ENCODE data around the gene KIF1B. TPM values are rescaled to one million over a fixed set of nuclear protein-coding genes. Genes with fewer than 3 reads are reported as not detected.

The KIF1B gene
- total and polyA plus RNA-seq, 2 donors (not counting 1 experiment from before 2014, with no cell fraction given), result 3.5 to 16.4 TPM

DNA sequence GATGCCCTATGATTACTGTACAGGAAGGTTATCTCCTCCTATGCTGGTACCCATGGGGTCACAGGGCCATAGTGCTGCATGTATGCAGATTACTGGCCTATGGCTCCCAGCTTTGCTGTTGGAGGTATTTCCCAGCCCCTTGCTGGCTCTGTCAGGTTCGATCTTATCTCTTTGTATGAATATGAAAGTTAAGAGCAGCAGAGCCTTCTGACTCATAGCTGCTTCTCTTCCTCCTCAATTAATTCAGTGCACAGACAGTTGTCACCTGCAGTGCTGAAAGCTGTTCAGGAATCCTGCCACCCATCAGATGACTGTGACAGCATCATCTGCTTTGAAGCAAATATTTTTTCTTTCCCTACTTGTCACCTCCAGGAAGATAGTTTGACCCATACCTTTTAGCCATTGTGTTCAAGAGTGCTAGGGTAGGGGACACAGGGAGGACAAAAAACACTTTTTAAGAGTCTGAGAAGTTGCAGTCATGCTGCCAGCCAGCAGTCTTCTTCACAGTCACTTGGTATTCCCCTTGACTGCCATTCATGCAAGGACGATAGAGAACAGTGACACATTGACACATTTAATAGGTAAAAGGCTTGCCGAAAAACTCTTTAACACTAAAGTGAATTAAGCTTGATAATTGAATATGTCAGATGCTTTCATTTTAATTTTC lies 73.1 kb downstream of the KIF1B start:
- Mint-ChIP-seq H3K27me3 (no peaks in the 10 kb centered on the region), H3K4me1 (no peaks in the 10 kb centered on the region), H3K9me3 (ENCODE audit: insufficient read depth) (no peaks in the 10 kb centered on the region), H3K4me3 (no peak overlapping the region), H3K27ac (no peak overlapping the region)
- Histone ChIP-seq H3K27me3 (replicated peaks in 1 of 4; ENCODE audit: control extremely low read depth in 1 of 4, control insufficient read depth in 3 of 4, insufficient read depth in 4 of 4, low read length in 3 of 4) (no peaks in the 10 kb centered on the region), H3K27ac (ENCODE audit: low read length in 2 of 2) (no peak overlapping the region), H3K9me3 (ENCODE audit: control extremely low read depth in 1 of 3, control insufficient read depth in 2 of 3, insufficient read depth in 1 of 3, low read length in 2 of 3) (no peaks in the 10 kb centered on the region), H4K20me1 (ENCODE audit: control insufficient read depth, insufficient read depth, low read length, poor library complexity, severe bottlenecking) (no peaks in the 10 kb centered on the region), H3K36me3 (replicated peaks in 1 of 2; ENCODE audit: control extremely low read depth in 1 of 2, control insufficient read depth in 1 of 2, extremely low read depth in 1 of 2, insufficient read depth in 2 of 2, low read length in 1 of 2) (peaks cover 2 to 4% of the 10 kb centered on the region in 2 experiments), H3K4me1 (ENCODE audit: control insufficient read depth in 2 of 2, insufficient read depth in 2 of 2, low read length in 2 of 2) (no peaks in the 10 kb centered on the region), H3K4me3 (ENCODE audit: control extremely low read depth in 1 of 5, extremely low read depth in 1 of 5, insufficient read depth in 1 of 5, low read depth in 2 of 5, low read length in 4 of 5) (no peak overlapping the region), H3K9ac (ENCODE audit: low read length) (no peak overlapping the region), H3K4me2 (replicated peaks; ENCODE audit: low read depth, low read length, poor library complexity, severe bottlenecking) (no peak overlapping the region), H3K79me2 (ENCODE audit: control insufficient read depth, insufficient read depth, low read length) (no peaks in the 10 kb centered on the region), H2AFZ (ENCODE audit: insufficient read depth, low read depth, low read length, poor library complexity, severe bottlenecking) (no peak overlapping the region)
- intact Hi-C loops (cut with micrococcal nuclease), result no loop called here
- POLR2A ChIA-PET, result no interaction called here
- no CpG with 5 or more reads among the region's 3 CpGs for WGBS (ENCODE audit: insufficient coverage)
- TF ChIP-seq EZH2 (IDR thresholded peaks at IDR 0.05; ENCODE audit: borderline replicate concordance, insufficient read depth, low read depth, low read length, poor library complexity, severe bottlenecking), result no peak
- TF ChIP-seq, protein P1, sequence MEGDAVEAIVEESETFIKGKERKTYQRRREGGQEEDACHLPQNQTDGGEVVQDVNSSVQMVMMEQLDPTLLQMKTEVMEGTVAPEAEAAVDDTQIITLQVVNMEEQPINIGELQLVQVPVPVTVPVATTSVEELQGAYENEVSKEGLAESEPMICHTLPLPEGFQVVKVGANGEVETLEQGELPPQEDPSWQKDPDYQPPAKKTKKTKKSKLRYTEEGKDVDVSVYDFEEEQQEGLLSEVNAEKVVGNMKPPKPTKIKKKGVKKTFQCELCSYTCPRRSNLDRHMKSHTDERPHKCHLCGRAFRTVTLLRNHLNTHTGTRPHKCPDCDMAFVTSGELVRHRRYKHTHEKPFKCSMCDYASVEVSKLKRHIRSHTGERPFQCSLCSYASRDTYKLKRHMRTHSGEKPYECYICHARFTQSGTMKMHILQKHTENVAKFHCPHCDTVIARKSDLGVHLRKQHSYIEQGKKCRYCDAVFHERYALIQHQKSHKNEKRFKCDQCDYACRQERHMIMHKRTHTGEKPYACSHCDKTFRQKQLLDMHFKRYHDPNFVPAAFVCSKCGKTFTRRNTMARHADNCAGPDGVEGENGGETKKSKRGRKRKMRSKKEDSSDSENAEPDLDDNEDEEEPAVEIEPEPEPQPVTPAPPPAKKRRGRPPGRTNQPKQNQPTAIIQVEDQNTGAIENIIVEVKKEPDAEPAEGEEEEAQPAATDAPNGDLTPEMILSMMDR (IDR thresholded peaks at IDR 0.05), result no peak
- DNase-seq (no peak), ATAC-seq (ENCODE audit: low read depth) (no peak)
- CTCF ChIA-PET, result no interaction called here

DNA sequence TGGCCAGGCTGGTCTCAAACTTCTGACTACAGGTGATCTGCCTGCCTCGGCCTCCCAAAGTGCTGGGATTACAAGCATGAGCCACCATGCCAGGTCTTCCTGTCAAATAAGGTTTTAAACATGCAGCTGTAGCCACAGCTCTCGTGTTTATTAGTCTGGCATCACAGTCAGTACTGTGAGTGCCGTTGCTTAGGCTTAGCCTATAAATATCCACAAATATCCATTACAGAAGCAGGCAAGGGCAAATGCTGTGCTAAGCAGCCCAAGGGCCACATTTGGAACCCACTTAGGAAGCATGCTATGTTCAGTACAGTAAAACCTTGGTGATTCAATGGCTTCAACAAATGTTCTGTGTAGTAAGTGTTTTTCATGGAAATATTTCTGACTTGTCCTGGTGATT lies 75.9 kb downstream of the KIF1B start:
- Histone ChIP-seq H3K79me2 (ENCODE audit: control insufficient read depth, insufficient read depth, low read length) (no peaks in the 10 kb centered on the region), H2AFZ (ENCODE audit: insufficient read depth, low read depth, low read length, poor library complexity, severe bottlenecking) (no peak overlapping the region), H4K20me1 (ENCODE audit: control insufficient read depth, insufficient read depth, low read length, poor library complexity, severe bottlenecking) (no peaks in the 10 kb centered on the region), H3K4me3 (ENCODE audit: control extremely low read depth in 1 of 5, extremely low read depth in 1 of 5, insufficient read depth in 1 of 5, low read depth in 2 of 5, low read length in 4 of 5) (no peak overlapping the region), H3K36me3 (replicated peaks in 1 of 2; ENCODE audit: control extremely low read depth in 1 of 2, control insufficient read depth in 1 of 2, extremely low read depth in 1 of 2, insufficient read depth in 2 of 2, low read length in 1 of 2) (peaks cover 0 to 2% of the 10 kb centered on the region in 2 experiments), H3K9ac (ENCODE audit: low read length) (no peak overlapping the region), H3K4me2 (replicated peaks; ENCODE audit: low read depth, low read length, poor library complexity, severe bottlenecking) (no peak overlapping the region), H3K4me1 (ENCODE audit: control insufficient read depth in 2 of 2, insufficient read depth in 2 of 2, low read length in 2 of 2) (no peaks in the 10 kb centered on the region), H3K27ac (ENCODE audit: low read length in 2 of 2) (no peak overlapping the region), H3K9me3 (ENCODE audit: control extremely low read depth in 1 of 3, control insufficient read depth in 2 of 3, insufficient read depth in 1 of 3, low read length in 2 of 3) (no peaks in the 10 kb centered on the region), H3K27me3 (replicated peaks in 1 of 4; ENCODE audit: control extremely low read depth in 1 of 4, control insufficient read depth in 3 of 4, insufficient read depth in 4 of 4, low read length in 3 of 4) (no peaks in the 10 kb centered on the region)
- H3K4me3 Mint-ChIP-seq, result no peak overlapping the region
- H3K4me1 Mint-ChIP-seq, result no peaks in the 10 kb centered on the region
- intact Hi-C loops (cut with micrococcal nuclease), result no loop called here
- DNase-seq (no peak), ATAC-seq (ENCODE audit: low read depth) (no peak)
- 85% methylated on average over 2 of the region's 3 CpGs for WGBS (ENCODE audit: insufficient coverage)
- no peak for TF ChIP-seq EZH2 (IDR thresholded peaks at IDR 0.05; ENCODE audit: borderline replicate concordance, insufficient read depth, low read depth, low read length, poor library complexity, severe bottlenecking)
- TF ChIP-seq, protein P1 (IDR thresholded peaks at IDR 0.05), result no peak
- no peaks in the 10 kb centered on the region for H3K27me3 Mint-ChIP-seq
- ChIA-PET POLR2A (no interaction called here), CTCF (interaction anchor here (0.7 kb wide), 1 partner anchor 12 kb away, joined by 3 read pairs; no protein-coding TSS in a partner anchor)
- H3K9me3 Mint-ChIP-seq (ENCODE audit: insufficient read depth), result no peaks in the 10 kb centered on the region
- H3K27ac Mint-ChIP-seq, result no peak overlapping the region

Measured in B cell (primary cell).